HepG2 (cell line): ENCODE measurements around the gene DLG1. TPM values are rescaled to one million over a fixed set of nuclear protein-coding genes. Genes with fewer than 3 reads are reported as not detected.

Experiments used
- CAMTA2 ChIP-seq: sonication (generic); formaldehyde crosslinking; IDR thresholded peaks from 2 replicates; pipeline ENCODE4 v1.4.0; 2020; ENCODE audit warnings: mild to moderate bottlenecking, missing genetic modification reagents, borderline replicate concordance
- CEBPB ChIP-seq: IDR thresholded peaks from 2 replicates; pipeline ENCODE4 v1.6.1; 2011; ENCODE audit warnings: low read depth, low read length, improper control_type of control experiment, borderline replicate concordance
- EZH2 ChIP-seq: conservative IDR thresholded peaks from 2 replicates; pipeline ENCODE4 v1.6.1; 2012; ENCODE audit warnings: mild to moderate bottlenecking, low read depth, low read length, moderate library complexity
- HOXA3 ChIP-seq: sonication (generic); formaldehyde crosslinking; IDR thresholded peaks from 2 replicates; pipeline ENCODE4 v1.5.0; 2020; ENCODE audit warnings: missing genetic modification reagents
- JUNB ChIP-seq: sonication (generic); formaldehyde crosslinking; IDR thresholded peaks from 2 replicates; pipeline ENCODE4 v1.8.0; 2022; ENCODE audit warnings: missing genetic modification reagents, mild to moderate bottlenecking, borderline replicate concordance
- KDM2A ChIP-seq: sonication (generic); formaldehyde crosslinking; IDR thresholded peaks from 2 replicates; pipeline ENCODE4 v1.4.0; 2020; ENCODE audit warnings: low read depth, missing genetic modification reagents, borderline replicate concordance
- MTA3 ChIP-seq: sonication (generic); formaldehyde crosslinking; IDR thresholded peaks from 2 replicates; pipeline ENCODE4 v1.4.0; 2020; ENCODE audit warnings: missing genetic modification reagents
- RAD21 ChIP-seq: fragments of 450-650 bp; formaldehyde crosslinking; IDR thresholded peaks from 2 replicates; pipeline ENCODE4 v1.5.0; 2020; ENCODE audit warnings: mild to moderate bottlenecking
- REL ChIP-seq: sonication (generic); formaldehyde crosslinking; conservative IDR thresholded peaks from 2 replicates; pipeline ENCODE4 v1.8.0; 2022; ENCODE audit warnings: mild to moderate bottlenecking, missing genetic modification reagents, moderate library complexity
- SOX5 ChIP-seq: IDR thresholded peaks from 2 replicates; pipeline ENCODE4 v1.6.1; 2016; ENCODE audit warnings: borderline replicate concordance
- TARDBP ChIP-seq: sonication (generic); formaldehyde crosslinking; IDR thresholded peaks from 2 replicates; pipeline ENCODE4 v1.8.0; 2022; ENCODE audit warnings: mild to moderate bottlenecking, missing genetic modification reagents
- TMF1 ChIP-seq: sonication (generic); formaldehyde crosslinking; IDR thresholded peaks from 2 replicates; pipeline ENCODE4 v1.8.1; 2022; ENCODE audit warnings: low read depth, missing genetic modification reagents
- ZNF33B ChIP-seq: sonication (generic); formaldehyde crosslinking; IDR thresholded peaks from 2 replicates; pipeline ENCODE4 v1.5.1; 2020; ENCODE audit warnings: mild to moderate bottlenecking, missing genetic modification reagents
- ZNF570 ChIP-seq: sonication (generic); formaldehyde crosslinking; IDR thresholded peaks from 2 replicates; pipeline ENCODE4 v1.4.0; 2020; ENCODE audit warnings: mild to moderate bottlenecking, missing genetic modification reagents, borderline replicate concordance
- ZNF607 ChIP-seq: sonication (generic); formaldehyde crosslinking; IDR thresholded peaks from 2 replicates; pipeline ENCODE4 v1.5.1; 2020; ENCODE audit warnings: missing genetic modification reagents, mild to moderate bottlenecking, borderline replicate concordance
- polyA plus RNA-seq, 8 experiments: library from polyadenylated mRNA; depleted of rRNA in 3 of 8; stranded (reverse) in 7 of 8; unstranded in 1 of 8; fragments of >200 nt; fragmentation: Illumina TruSeq in 4 of 8; extraction: Trizol in 4 of 8; gene quantifications; 2 replicates each; pipeline versions ENCODE4 v1.2.1 to v1.2.3, GENCODE V29; 2011 to 2016; ENCODE audit warnings: low read depth in 4 of 8, missing spikeins in 1 of 8, mixed read lengths in 1 of 8; ENCODE audit not compliant: insufficient read depth in 1 of 8
- total RNA-seq, 5 experiments: library from RNA; depleted of rRNA; stranded (reverse); fragments of >200 nt; fragmentation: Illumina TruSeq; extraction: Trizol; gene quantifications; 2 replicates each; pipeline ENCODE4 v1.2.3, GENCODE V29; 2016; ENCODE audit warnings: low read depth in 1 of 5
- TF ChIP-seq, protein P1 (sequence below): sonication (generic); formaldehyde crosslinking; conservative IDR thresholded peaks from 2 replicates; pipeline ENCODE4 v1.4.0; 2020; ENCODE audit warnings: missing genetic modification reagents
- TF ChIP-seq, protein P2 (sequence below): fragments of 450-650 bp; IDR thresholded peaks from 2 replicates; pipeline ENCODE4 v1.6.1; 2017; ENCODE audit warnings: mild to moderate bottlenecking
- TF ChIP-seq, protein P3 (sequence below): IDR thresholded peaks from 2 replicates; pipeline ENCODE4 v1.6.1; 2016; ENCODE audit warnings: low read depth, borderline replicate concordance
- TF ChIP-seq, protein P4 (sequence below): sonication (generic); formaldehyde crosslinking; IDR thresholded peaks from 2 replicates; pipeline ENCODE4 v1.5.1; 2020; ENCODE audit warnings: missing genetic modification reagents, mild to moderate bottlenecking, borderline replicate concordance
- TF ChIP-seq, protein P5 (sequence below): IDR thresholded peaks from 2 replicates; pipeline ENCODE4 v1.6.1; 2016; ENCODE audit warnings: missing compliant biosample characterization, missing genetic modification reagents, borderline replicate concordance

DLG1 gene
- total and polyA plus RNA-seq, 2 of the 13 experiments (the other 11 are each of a cell fraction or from before 2014, with no cell fraction given) = 30.5 to 104 TPM

DNA sequence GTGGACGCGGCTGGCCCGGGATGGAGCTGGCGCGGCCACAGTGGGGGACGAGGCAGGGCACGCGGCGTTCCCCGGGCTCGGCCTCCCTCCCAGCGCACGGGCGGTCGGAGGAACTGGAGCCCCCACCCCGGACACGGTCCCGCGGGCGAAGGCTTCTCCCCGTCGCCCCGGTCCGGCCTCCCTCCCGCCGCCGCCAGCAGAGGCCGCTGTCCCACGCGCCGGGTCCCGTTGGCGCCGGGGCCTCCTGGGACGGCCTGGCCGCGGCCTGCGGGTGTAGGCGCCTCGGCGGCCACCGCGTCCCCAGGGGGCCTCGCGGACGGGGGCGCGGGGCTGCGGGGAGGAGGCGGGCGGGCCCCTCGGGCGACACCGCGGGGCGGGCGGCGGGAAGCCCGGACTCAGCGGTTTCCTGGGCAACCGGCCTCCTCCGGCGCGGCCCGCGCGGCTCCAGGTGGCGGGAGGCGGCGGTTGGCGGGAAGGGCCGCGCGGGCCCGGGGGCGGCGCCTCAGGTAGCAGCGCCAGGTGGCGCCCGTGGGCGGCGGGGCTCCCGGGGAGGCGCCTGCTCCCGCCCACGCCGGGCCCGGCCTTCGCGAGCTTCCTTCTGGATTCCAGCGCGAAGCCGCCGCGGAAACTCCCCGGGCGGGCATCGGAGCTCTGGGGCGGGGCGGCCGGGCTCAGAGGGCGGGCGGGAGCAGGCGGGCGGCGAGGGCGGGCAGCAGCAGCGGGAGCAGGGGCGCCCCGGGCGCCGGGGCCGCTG, 295.5 kb downstream of the DLG1 start (continued):
- TF ChIP-seq CEBPB (no peak), ZNF570 (CRISPR knock-in tag) (no peak), RAD21 (CRISPR knock-in tag) (peak; percentile 68), EZH2 (no peak), REL (CRISPR knock-in tag) (no peak), KDM2A (no peak), ZNF33B (no peak), CAMTA2 (CRISPR knock-in tag) (no peak), SOX5 (no peak), HOXA3 (CRISPR knock-in tag) (peak; percentile 43; the same call in 1 of the 2 replicates), TMF1 (CRISPR knock-in tag) (no peak), TARDBP (CRISPR knock-in tag) (no peak), ZNF607 (CRISPR knock-in tag) (no peak), JUNB (CRISPR knock-in tag) (no peak), MTA3 (CRISPR knock-in tag) (no peak)
- TF ChIP-seq, protein P1, sequence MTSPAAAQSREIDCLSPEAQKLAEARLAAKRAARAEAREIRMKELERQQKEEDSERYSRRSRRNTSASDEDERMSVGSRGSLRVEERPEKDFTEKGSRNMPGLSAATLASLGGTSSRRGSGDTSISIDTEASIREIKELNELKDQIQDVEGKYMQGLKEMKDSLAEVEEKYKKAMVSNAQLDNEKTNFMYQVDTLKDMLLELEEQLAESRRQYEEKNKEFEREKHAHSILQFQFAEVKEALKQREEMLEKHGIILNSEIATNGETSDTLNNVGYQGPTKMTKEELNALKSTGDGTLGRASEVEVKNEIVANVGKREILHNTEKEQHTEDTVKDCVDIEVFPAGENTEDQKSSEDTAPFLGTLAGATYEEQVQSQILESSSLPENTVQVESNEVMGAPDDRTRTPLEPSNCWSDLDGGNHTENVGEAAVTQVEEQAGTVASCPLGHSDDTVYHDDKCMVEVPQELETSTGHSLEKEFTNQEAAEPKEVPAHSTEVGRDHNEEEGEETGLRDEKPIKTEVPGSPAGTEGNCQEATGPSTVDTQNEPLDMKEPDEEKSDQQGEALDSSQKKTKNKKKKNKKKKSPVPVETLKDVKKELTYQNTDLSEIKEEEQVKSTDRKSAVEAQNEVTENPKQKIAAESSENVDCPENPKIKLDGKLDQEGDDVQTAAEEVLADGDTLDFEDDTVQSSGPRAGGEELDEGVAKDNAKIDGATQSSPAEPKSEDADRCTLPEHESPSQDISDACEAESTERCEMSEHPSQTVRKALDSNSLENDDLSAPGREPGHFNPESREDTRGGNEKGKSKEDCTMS (CRISPR knock-in tag) = no peak
- TF ChIP-seq, protein P2, sequence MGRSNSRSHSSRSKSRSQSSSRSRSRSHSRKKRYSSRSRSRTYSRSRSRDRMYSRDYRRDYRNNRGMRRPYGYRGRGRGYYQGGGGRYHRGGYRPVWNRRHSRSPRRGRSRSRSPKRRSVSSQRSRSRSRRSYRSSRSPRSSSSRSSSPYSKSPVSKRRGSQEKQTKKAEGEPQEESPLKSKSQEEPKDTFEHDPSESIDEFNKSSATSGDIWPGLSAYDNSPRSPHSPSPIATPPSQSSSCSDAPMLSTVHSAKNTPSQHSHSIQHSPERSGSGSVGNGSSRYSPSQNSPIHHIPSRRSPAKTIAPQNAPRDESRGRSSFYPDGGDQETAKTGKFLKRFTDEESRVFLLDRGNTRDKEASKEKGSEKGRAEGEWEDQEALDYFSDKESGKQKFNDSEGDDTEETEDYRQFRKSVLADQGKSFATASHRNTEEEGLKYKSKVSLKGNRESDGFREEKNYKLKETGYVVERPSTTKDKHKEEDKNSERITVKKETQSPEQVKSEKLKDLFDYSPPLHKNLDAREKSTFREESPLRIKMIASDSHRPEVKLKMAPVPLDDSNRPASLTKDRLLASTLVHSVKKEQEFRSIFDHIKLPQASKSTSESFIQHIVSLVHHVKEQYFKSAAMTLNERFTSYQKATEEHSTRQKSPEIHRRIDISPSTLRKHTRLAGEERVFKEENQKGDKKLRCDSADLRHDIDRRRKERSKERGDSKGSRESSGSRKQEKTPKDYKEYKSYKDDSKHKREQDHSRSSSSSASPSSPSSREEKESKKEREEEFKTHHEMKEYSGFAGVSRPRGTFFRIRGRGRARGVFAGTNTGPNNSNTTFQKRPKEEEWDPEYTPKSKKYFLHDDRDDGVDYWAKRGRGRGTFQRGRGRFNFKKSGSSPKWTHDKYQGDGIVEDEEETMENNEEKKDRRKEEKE = no peak
- TF ChIP-seq, protein P3, sequence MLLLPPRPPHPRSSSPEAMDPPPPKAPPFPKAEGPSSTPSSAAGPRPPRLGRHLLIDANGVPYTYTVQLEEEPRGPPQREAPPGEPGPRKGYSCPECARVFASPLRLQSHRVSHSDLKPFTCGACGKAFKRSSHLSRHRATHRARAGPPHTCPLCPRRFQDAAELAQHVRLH (CRISPR knock-in tag) = no peak
- TF ChIP-seq, protein P4, sequence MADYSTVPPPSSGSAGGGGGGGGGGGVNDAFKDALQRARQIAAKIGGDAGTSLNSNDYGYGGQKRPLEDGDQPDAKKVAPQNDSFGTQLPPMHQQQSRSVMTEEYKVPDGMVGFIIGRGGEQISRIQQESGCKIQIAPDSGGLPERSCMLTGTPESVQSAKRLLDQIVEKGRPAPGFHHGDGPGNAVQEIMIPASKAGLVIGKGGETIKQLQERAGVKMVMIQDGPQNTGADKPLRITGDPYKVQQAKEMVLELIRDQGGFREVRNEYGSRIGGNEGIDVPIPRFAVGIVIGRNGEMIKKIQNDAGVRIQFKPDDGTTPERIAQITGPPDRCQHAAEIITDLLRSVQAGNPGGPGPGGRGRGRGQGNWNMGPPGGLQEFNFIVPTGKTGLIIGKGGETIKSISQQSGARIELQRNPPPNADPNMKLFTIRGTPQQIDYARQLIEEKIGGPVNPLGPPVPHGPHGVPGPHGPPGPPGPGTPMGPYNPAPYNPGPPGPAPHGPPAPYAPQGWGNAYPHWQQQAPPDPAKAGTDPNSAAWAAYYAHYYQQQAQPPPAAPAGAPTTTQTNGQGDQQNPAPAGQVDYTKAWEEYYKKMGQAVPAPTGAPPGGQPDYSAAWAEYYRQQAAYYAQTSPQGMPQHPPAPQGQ (CRISPR knock-in tag) = no peak
- TF ChIP-seq, protein P5, sequence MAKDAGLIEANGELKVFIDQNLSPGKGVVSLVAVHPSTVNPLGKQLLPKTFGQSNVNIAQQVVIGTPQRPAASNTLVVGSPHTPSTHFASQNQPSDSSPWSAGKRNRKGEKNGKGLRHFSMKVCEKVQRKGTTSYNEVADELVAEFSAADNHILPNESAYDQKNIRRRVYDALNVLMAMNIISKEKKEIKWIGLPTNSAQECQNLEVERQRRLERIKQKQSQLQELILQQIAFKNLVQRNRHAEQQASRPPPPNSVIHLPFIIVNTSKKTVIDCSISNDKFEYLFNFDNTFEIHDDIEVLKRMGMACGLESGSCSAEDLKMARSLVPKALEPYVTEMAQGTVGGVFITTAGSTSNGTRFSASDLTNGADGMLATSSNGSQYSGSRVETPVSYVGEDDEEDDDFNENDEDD (CRISPR knock-in tag) = peak; percentile 66; the same call in 1 of the 2 replicates
